Activated T-helper 17 cell treated with anti-CD3 and anti-CD28 coated beads, Interleukin-2, amount 50 U/mL, for 72 hours (primary cell): ENCODE measurements around the gene COQ9. TPM values are rescaled to one million over a fixed set of nuclear protein-coding genes. Genes with fewer than 3 reads are reported as not detected.
A peak's percentile ranks its signal among the peaks of the same experiment; 100 is the strongest.

ENCODE experiments used
- ATAC-seq: fragments of 150-1000 bp; cut with Tn5 transposase; replicated peaks from 2 replicates; pipeline ENCODE4 v1.10.0; 2021; ENCODE audit warnings: mild to moderate bottlenecking, moderate library complexity
- H3K27ac Mint-ChIP-seq: one replicate; pipeline ENCODE4 v1.8.0; 2022; ENCODE audit warnings: mixed read lengths
- H3K27me3 Mint-ChIP-seq: one replicate; pipeline ENCODE4 v1.8.0; 2022; ENCODE audit warnings: mixed read lengths
- H3K36me3 Mint-ChIP-seq: one replicate; pipeline ENCODE4 v1.8.0; 2022; ENCODE audit warnings: low read depth, mild to moderate bottlenecking, mixed read lengths
- H3K4me1 Mint-ChIP-seq: one replicate; pipeline ENCODE4 v1.8.0; 2022; ENCODE audit warnings: mixed read lengths
- H3K4me3 Mint-ChIP-seq: one replicate; pipeline ENCODE4 v1.8.0; 2022; ENCODE audit warnings: mild to moderate bottlenecking, mixed read lengths
- H3K9me3 Mint-ChIP-seq: one replicate; pipeline ENCODE4 v1.8.0; 2022; ENCODE audit warnings: mixed read lengths
- total RNA-seq, 2 donors: library from RNA; stranded (reverse); gene quantifications; one replicate each; pipeline ENCODE4 v1.2.3, GENCODE V29; 2022

Gene COQ9
- total RNA-seq, 2 donors from 2014 or later, result 28.2 to 36.4 TPM

DNA sequence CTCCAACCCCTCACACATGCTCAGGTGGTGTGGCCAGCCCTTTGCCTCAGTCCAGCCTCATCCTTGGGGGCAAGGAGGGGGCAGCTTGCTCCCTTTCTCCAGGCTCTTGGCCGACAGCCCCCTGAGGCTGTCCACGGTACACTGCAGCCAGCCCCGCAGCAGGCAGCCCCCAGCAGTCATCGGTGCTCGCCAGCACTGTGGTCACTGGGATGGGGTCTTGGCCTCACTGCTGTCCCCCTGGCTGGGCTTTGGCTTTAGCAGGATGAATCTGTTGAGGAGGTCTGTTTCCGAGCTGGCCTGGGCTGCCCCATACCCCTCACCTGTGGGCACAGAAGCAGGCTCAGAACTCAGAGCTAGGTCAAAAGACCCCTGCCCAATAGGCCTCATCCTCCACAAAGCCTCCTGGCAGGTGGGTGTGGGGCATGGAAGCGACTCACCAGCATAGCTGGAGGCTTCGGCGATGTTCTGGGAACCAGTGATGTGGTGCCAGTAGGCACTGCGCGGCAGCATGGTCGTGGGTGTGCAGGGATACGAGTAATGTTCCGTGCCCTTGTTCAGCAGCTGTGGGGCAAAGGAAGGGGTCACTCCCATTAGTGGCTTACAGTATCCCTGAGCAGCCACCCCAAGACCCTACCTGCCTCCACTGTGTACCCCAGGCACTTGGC, 26.0 kb downstream of the COQ9 start:
- Mint-ChIP-seq H3K27ac (no peak overlapping the region), H3K4me1 (peaks cover 10% of the 10 kb centered on the region), H3K9me3 (no peaks in the 10 kb centered on the region), H3K4me3 (no peak overlapping the region), H3K27me3 (no peaks in the 10 kb centered on the region), H3K36me3 (peaks cover 41% of the 10 kb centered on the region)
- no peak for ATAC-seq

DNA sequence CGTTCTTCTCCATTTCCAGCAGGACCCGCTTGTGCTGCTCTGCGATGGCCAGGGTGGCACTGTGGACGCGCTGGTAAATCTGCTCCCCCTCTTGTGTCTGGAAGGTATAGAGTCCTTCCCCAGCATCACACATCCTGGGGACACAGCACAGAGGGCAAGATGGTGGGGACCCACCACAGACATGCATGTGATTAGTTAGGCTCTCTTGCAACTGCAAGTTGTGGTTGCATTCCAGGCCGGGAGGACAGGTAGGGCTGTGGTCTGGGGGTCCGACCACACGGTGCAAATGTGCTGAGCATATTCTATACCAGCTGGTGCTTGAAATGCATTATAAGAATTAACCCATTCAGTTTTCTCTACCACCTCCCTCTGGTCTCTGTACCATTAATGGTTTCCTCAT, 26.6 kb downstream of the COQ9 start:
- Mint-ChIP-seq H3K4me1 (peaks cover 10% of the 10 kb centered on the region), H3K27me3 (no peaks in the 10 kb centered on the region), H3K4me3 (no peak overlapping the region), H3K9me3 (no peaks in the 10 kb centered on the region), H3K27ac (no peak overlapping the region), H3K36me3 (peaks cover 35% of the 10 kb centered on the region)
- no peak for ATAC-seq

DNA sequence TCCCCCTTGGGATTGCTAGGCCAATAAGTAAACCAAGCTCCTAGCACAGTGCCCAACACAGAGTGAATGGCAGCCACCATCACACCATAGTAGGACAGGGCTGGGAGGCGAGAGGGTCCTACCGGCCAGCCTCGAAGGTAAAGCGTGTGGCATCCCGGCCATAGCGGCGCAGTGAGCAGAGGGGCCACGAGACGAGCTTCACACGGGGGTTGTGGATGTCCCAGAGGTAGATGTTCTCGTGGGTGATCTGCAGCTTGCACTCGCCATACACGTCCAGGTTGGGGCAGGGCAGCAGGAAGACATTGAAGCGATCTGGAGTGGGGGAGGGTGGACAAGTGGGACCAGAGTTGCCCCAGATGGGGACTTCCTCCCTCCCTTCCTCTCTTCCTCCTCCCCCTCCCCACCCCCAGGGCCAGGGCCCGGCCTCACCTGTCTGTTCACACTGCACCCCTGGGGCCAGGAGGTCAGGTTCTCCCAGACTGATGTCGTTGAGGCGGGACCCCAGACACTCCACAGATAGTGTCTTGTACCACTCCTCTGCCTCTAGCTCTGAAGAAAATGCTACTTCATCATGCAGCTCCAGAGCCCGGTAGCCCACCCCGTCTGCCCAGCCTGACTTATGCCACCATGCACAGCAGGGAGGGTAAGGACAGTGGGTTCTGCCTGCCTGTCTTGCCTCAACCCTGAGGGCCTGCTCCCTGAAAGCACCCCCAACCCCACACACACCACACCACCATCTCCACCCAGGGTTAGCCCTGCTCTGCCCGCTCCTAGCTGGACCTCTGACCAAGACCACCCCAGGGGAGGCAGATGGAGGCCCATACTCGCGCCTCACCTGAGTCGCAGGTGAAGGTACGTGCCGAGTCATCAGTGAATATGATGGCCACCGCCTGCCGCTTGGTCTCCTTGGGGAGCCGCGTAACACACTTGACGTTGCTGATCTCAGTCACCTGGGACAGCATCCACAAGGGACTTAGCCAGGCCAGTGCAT, 27.7 kb downstream of the COQ9 start:
- no peaks in the 10 kb centered on the region for H3K27me3 Mint-ChIP-seq
- peak overlapping the region; percentile 48 for H3K4me3 Mint-ChIP-seq
- H3K4me1 Mint-ChIP-seq, result peaks cover 10% of the 10 kb centered on the region
- H3K36me3 Mint-ChIP-seq, result peaks cover 24% of the 10 kb centered on the region
- ATAC-seq, result no peak
- H3K9me3 Mint-ChIP-seq, result no peaks in the 10 kb centered on the region
- peak overlapping the region; percentile 61 for H3K27ac Mint-ChIP-seq

DNA sequence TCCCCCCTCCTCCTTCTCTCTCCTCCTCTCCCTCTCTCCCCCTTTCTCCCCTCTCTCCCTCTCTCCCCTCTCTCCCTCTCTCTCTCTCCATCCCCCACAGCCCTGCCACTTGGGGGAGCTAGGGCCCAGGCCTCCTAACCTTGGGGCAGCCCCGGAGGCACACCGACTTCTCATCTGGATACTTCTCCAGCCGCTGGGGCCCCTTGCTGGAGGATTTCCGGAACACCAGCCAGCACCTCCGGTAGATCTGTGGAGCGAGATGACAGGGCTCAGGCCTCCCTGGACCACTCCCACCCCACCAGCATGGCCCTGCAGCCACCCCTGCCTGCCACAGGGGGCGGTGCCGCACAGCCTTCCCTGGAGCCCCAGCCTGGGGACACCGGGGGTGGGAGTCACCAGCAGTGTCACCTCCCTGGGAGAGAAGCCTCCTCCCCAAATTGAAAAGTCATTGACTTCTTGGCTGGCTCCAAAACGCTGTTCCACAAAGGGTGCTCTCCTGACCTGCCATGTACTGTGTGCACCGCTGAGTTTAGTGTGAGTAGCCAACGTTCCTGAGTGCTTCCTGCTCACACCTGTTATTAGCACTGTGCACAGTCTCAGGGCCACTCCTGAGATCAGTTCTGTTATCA, 28.5 kb downstream of the COQ9 start:
- peak; percentile 97 for ATAC-seq
- H3K27me3 Mint-ChIP-seq, result no peaks in the 10 kb centered on the region

DNA sequence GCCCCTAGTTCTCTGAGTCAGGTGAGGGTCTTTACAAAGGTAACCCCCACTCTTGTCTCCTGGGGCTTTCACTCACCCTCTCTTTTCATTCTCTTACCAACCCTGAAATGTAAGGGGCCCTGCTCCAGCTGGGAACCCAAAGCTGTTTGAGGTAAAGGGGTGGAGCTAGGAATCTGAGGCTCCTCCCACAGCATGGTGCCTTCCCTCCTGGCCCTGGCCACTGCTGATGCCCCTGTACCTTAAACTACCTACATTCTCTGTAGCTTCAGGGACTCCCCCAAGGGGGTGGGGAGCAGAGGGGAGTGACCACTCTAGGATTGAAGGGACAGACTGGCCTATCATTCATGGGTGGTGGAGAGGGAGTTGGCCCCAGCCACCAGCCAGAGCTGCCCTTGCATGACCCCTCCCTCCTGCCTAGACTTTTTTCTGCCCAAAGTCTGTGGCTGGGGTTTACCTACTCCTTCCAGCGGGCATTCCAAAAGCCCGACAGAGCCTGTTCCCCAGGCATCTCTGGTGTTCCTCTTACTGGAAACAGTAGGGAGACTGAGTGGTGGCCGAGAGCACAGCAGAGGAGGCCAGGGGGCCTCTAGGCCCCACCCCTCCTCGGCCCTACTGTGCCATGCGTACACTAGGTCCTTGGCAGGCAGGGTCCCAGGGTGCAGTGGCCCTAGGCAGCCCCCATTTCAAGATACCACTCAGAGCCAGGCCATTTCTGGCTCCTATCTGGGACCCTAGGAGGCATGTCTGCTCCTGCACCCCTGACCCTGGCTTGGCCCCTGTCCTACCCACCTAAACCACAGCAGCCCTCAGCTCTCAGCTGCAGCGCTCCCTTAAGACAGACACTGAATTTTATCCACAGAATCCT, 29.5 kb downstream of the COQ9 start:
- Mint-ChIP-seq H3K27me3 (no peaks in the 10 kb centered on the region), H3K27ac (peak overlapping the region; percentile 25), H3K9me3 (no peaks in the 10 kb centered on the region), H3K4me3 (peak overlapping the region; percentile 48), H3K36me3 (peaks cover 6% of the 10 kb centered on the region), H3K4me1 (peaks cover 10% of the 10 kb centered on the region)
- ATAC-seq, result no peak

More for the DNA sequence above, 28.5 kb downstream of the COQ9 start:
- peaks cover 16% of the 10 kb centered on the region for H3K36me3 Mint-ChIP-seq
- H3K4me1 Mint-ChIP-seq, result peaks cover 10% of the 10 kb centered on the region
- peak overlapping the region; percentile 61 for H3K27ac Mint-ChIP-seq
- H3K9me3 Mint-ChIP-seq, result no peaks in the 10 kb centered on the region
- peak overlapping the region; percentile 48 for H3K4me3 Mint-ChIP-seq

DNA sequence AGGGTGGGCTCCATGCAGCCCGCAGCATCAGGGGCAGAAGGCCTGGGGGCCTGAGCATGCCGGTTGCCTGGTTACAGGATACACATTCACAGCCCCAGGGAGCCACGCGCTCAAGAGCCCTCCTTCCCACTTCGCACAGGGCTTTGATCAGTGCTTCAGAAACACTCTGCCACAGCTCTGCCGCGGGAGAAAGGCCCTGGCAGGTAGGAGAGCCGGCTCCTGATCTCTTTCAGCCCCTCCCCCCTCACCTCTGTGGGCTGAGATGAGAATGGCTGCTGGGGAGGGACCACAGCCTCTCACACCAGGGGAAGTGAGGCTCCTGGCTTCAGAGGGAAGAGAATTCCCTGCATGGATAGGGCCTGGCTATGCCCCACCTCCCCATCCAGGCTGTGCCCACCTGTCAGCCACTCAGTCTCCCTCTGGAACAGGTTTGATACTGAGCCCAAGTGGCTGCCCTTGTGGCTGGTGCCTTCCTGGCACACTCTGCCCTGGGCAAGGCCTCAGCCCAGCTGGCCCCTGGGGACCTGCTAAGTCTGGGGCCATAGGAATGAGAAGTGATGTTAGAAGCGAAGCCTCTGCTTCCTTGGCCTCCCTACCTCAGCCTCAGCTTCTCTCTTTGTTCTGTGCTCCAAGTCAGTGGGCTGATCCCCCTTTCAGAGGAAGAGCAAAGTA, 30.4 kb downstream of the COQ9 start:
- Mint-ChIP-seq H3K27me3 (no peaks in the 10 kb centered on the region), H3K9me3 (no peaks in the 10 kb centered on the region), H3K4me1 (peaks cover 10% of the 10 kb centered on the region), H3K27ac (no peak overlapping the region), H3K36me3 (no peaks in the 10 kb centered on the region), H3K4me3 (no peak overlapping the region)
- ATAC-seq, result no peak

DNA sequence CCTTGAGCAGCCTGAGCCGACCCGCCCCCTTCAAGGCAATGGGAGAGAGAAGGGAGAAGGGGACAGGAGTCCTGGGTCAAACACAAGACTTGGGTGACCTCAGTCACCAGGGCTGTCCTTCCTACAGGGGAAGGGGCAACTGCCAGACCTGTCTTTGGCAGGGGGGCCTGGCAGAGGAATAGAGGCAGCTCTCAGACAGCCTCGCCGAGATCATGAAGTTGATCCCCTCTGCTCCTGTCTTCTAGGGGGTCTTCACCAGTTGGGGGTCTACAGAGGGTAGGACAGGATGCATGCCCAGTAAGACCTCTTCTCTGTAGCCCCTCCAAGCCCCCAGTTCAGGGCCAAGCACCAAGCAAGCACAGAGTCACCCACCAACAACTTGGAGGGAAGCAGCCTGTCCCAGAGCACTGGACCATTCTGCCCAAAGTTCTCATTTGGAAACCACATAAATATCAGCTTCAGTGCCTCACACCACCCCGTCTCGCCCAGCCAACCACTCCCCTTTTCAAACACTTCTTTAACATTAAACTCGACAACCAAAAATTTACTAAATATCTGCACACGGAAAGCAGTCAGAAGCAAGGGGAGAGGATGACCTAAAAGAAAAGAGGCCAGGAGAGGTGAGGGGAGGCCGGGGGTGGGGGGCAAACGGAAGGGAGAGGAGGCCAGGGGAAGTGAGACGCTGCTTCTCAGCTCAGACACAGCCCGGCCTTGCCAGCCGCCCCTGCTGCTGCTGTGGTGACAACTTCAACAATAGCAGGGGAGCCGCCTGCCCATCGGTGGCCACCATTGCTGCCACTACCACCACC, 31.3 kb downstream of the COQ9 start:
- no peak overlapping the region for H3K4me3 Mint-ChIP-seq

DNA sequence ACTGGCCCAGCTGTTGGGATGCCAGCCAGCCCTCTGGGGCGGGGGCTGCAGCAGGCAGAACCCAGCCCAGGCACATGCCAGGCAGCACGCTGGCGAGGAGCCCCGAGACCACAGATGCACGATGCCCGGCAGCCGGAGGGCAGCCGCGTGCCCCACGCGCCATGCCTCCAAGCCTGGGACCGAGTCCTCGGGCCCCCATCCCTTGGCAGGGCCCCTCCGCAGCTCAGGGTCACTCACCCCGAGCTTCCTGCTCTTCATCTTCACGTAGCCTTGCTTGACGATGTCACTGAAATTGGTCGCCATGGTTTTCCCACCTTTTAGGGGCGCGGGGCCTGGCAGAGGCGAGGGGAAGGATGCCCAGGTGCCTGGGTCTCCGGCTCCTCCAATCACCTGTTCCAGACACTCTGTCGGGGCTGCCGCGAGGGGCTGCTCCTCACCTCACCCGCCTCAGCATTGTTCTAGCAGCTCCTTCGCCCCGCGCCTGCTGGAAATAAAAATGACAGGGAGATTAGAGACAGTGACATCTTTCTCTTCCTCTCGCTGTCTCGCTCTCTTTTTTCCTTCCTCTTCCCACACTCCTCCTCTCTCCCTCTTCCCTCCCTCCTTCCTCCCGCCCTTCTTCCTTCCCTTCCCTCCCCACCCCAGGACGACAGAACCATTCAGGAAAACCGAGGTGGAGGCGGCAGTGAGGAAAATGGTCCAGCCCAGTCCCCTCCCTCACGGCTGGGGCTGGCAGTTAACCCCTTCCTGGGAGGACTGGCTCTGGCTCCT, 32.1 kb downstream of the COQ9 start:
- ATAC-seq, result no peak
- H3K27me3 Mint-ChIP-seq, result no peaks in the 10 kb centered on the region
- no peaks in the 10 kb centered on the region for H3K36me3 Mint-ChIP-seq
- no peak overlapping the region for H3K4me3 Mint-ChIP-seq
- H3K9me3 Mint-ChIP-seq, result no peaks in the 10 kb centered on the region
- H3K27ac Mint-ChIP-seq, result no peak overlapping the region
- peaks cover 10% of the 10 kb centered on the region for H3K4me1 Mint-ChIP-seq

More for the DNA sequence above, 31.3 kb downstream of the COQ9 start:
- Mint-ChIP-seq H3K9me3 (no peaks in the 10 kb centered on the region), H3K36me3 (no peaks in the 10 kb centered on the region), H3K27me3 (no peaks in the 10 kb centered on the region), H3K4me1 (peaks cover 10% of the 10 kb centered on the region), H3K27ac (no peak overlapping the region)
- ATAC-seq, result no peak

DNA sequence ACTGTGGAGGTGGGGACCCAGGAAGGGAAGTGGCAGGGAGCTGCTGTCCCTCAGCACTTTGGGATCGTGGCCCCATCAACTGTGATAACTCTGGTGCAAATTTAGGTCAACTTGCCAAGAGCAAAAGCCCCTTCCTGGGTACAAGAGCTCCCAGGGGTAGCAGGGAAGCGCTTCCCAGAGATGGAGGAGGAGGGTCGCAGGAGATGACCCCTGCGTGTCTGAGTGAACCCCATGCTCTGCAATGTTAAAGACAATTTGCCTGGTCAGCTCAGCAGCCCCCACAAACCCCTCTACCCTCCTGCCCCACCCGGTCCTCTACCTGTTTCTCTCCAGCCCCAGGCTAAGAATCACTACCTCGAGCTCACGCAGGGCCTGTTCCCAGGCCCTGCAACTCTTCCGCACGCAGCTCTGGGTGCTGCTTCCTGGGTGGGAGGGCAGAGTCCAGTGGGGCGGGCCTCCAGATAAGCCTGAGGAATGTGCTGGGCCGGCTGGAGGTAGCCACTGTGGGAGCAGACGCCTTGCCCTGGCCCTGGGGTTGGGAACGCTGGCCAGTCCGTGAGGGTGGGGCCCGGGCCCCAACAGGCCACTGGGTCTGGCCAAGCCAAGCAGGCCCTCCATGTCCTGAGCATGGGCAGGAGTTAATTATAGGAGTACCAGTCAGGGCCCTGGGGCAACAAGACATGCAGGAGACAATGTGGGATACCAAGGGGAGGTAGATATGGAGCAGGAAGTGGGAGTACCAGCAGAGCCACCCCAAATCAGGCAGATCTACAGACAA, 32.9 kb downstream of the COQ9 start:
- peaks cover 15% of the 10 kb centered on the region for H3K4me1 Mint-ChIP-seq
- no peak for ATAC-seq
- H3K36me3 Mint-ChIP-seq, result no peaks in the 10 kb centered on the region
- H3K9me3 Mint-ChIP-seq, result no peaks in the 10 kb centered on the region
- no peaks in the 10 kb centered on the region for H3K27me3 Mint-ChIP-seq
- H3K27ac Mint-ChIP-seq, result no peak overlapping the region
- H3K4me3 Mint-ChIP-seq, result no peak overlapping the region

DNA sequence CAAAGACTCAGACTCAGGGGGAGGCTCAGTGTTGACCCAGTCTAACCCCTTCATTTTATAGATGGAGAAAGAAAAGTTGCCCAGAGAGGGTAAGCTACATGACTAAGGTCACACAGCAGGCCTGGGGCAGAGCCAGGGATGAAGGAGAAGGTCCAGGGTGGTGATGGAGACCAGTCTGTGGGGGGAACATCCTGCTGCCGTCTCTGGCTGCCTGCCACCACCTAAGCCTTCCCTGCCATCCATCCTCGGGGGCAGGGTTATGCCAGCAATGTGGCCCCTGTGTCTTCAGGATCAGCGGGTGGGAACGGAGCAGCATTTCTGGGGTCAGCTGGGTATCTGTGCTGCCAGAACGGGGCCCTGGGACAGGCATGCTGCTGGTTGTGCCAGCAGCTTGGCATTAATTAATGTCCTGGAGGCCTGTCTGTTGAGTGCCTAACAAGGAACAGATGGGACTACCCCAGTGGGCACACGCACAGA, 33.5 kb downstream of the COQ9 start:
- no peaks in the 10 kb centered on the region for H3K36me3 Mint-ChIP-seq
- ATAC-seq, result no peak
- no peak overlapping the region for H3K4me3 Mint-ChIP-seq
- H3K27me3 Mint-ChIP-seq, result no peaks in the 10 kb centered on the region
- H3K9me3 Mint-ChIP-seq, result no peaks in the 10 kb centered on the region
- peaks cover 14% of the 10 kb centered on the region for H3K4me1 Mint-ChIP-seq
- no peak overlapping the region for H3K27ac Mint-ChIP-seq

DNA sequence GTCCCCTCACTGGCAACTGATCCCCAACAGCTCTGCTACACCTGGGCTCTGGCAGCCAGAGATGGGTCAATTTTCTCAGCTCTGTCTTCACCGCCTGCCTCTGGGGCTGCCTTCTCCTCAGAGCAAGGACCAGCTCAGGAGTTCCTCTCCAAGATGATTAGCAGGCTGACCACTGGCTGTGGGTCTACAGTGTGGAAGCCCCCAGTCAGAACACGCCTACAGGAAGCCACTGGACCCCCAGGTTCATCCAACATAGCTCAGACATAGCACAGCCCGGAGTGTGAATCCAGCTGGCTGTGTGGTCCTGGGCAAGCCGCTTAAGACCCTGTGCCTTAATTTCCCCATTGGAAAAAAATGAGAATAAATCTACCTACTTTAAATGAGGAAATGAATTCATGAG, 34.1 kb downstream of the COQ9 start:
- Mint-ChIP-seq H3K36me3 (no peaks in the 10 kb centered on the region), H3K4me1 (peaks cover 8% of the 10 kb centered on the region), H3K27ac (no peak overlapping the region), H3K4me3 (no peak overlapping the region), H3K27me3 (no peaks in the 10 kb centered on the region), H3K9me3 (no peaks in the 10 kb centered on the region)
- no peak for ATAC-seq
